Epithelial cell of proximal tubule (primary cell): ENCODE measurements around the gene STK35. TPM values are rescaled to one million over a fixed set of nuclear protein-coding genes. Genes with fewer than 3 reads are reported as not detected.

Experiments
- DNase-seq: peaks from one replicate; pipeline ENCODE4 v3.0.0-alpha.2; 2011; ENCODE audit warnings: low read depth
- H3K4me3 ChIP-seq: 2 replicates; pipeline ENCODE4 v1.5.1; 2011; ENCODE audit warnings: low read depth, mild to moderate bottlenecking, low read length
- total RNA-seq: library from RNA; depleted of rRNA; stranded (reverse); fragments of >200 nt; gene quantifications from 2 replicates; pipeline ENCODE4 v1.2.3, GENCODE V29; 2015
- TF ChIP-seq, protein P1 (sequence below): conservative IDR thresholded peaks from 2 replicates; pipeline ENCODE4 v1.5.1; 2012; ENCODE audit warnings: low read depth, mild to moderate bottlenecking, low read length

The STK35 gene
- total RNA-seq, 1 donor from 2014 or later: 23.8 TPM

DNA sequence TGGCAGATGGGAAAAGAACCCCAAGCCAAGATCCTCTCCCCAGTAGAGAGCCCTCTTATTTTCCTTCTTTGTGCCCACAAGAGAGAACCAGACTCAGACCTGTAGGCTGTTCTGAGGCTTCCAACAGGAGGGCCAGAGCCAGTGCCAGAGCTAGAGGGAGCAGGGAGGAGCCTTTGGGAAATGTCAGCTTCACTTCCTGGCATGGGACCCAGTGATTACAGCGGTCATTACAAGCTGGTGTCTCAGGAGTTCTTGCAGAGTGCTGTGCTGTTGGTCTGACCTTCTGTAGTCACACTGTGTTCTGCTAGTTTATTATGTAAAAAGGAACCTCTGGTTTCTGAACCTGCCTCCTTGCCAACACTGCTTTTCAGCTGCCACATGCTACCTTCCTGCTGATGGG is 38.9 kb downstream of the STK35 start:
- TF ChIP-seq, protein P1, sequence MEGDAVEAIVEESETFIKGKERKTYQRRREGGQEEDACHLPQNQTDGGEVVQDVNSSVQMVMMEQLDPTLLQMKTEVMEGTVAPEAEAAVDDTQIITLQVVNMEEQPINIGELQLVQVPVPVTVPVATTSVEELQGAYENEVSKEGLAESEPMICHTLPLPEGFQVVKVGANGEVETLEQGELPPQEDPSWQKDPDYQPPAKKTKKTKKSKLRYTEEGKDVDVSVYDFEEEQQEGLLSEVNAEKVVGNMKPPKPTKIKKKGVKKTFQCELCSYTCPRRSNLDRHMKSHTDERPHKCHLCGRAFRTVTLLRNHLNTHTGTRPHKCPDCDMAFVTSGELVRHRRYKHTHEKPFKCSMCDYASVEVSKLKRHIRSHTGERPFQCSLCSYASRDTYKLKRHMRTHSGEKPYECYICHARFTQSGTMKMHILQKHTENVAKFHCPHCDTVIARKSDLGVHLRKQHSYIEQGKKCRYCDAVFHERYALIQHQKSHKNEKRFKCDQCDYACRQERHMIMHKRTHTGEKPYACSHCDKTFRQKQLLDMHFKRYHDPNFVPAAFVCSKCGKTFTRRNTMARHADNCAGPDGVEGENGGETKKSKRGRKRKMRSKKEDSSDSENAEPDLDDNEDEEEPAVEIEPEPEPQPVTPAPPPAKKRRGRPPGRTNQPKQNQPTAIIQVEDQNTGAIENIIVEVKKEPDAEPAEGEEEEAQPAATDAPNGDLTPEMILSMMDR: no peak
- H3K4me3 ChIP-seq: no peak overlapping the region
- no peak for DNase-seq

DNA sequence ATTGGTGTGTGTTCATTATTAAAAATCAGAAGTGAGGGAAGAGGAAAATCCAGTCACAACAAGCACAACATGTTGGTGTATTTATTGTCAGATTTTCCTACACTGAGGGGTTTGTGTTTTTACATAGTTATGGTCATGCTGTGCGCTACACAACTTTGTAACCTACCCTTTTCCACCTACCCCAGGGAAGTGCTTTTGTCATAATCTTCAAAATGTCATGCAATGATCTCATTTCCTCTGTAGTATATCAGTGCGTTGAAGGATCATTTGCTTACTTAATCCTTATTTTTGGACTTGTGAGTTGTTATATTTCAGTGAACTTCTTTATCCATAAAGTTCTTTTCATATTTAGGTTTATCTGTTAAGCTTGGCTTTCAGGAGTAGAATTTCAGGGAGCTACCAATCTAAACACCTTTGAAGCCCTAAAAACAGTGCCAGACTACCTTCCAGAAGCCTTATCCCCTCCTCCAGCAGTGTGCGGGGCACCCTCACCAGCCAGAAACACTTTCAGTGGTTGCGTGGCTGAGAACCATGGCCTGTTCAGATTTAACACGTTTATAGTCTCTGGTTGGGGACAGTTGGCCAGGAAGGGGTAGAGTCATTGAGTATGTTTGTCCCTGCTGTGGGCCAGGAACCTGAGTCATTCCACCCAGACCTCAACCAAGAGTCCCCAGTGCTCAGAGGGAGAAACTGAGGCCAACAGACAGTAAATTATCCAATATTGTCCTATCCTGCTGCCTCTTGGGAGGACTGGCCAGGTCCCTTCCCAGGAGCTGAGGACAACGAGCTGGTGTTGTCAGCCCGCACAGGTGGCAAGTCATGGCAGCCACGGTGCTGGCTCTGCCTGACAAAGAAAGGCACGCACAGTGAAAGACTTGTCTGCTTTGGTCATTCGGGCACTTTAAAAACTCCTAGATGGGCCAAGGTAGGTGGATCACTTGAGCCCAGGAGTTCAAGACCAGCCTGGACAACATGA is 40.3 kb downstream of the STK35 start:
- no peak overlapping the region for H3K4me3 ChIP-seq
- TF ChIP-seq, protein P1: no peak
- no peak for DNase-seq

DNA sequence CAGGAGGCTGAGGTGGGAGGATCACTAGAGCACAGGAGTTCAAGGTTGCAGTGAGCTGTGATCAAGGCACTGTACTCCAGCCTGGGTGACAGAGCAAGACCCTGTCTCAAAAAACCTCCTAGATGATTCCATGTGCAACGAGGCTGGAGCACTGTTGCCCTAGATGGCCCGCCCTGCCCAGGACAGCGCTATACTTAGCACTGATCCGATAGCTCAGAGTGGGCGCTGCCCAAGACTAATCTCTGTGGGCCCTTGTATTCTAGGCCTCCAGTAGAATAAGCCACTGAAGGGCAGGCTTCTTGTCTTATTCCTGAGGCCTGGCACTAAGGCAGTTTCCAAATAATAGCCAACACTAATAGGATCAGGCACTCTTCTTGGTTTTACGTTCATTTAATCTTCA is 41.0 kb downstream of the STK35 start:
- no peak overlapping the region for H3K4me3 ChIP-seq
- TF ChIP-seq, protein P1: no peak
- no peak for DNase-seq

DNA sequence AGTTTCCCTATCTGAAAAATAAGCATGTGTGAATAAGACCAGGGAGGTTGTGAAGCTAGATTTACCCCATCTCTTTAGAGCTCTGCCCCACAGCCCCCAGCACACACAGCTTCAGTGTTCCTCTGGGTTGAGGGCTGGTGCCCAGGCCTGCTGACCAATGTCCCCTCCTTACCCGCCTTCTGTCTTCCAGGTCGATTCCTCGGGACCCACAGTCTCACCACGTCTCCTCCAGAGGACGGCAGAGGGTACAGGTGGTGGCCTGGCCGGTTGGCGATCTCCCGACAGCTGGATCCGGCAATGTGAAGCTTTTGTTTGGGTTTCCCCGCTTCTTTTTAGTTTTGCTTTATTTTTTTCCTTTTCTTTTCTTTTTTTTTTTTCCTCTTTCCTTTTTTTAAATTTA is 42.0 kb downstream of the STK35 start:
- no peak for DNase-seq
- TF ChIP-seq, protein P1: no peak
- H3K4me3 ChIP-seq: no peak overlapping the region

DNA sequence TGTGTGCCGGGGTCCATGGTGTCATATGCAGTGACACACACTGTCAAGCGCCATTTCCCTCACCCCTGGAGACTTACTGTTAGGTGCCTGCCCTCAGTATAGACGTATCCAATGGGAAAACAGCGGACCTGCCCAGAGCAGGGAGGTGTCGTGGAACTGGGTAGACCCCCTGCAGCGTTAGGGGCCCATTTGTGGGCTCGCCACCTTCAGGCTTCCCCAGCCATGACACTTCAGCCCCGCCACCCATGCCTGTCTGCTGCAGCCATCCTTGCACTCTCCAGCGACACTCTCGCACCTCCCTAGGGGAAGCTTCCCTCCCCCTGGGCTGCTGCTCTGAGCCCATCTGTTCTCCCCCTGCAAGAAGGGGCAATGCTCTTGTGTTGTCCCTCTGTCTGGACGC is 43.2 kb downstream of the STK35 start:
- DNase-seq: no peak
- H3K4me3 ChIP-seq: no peak overlapping the region
- TF ChIP-seq, protein P1: no peak

DNA sequence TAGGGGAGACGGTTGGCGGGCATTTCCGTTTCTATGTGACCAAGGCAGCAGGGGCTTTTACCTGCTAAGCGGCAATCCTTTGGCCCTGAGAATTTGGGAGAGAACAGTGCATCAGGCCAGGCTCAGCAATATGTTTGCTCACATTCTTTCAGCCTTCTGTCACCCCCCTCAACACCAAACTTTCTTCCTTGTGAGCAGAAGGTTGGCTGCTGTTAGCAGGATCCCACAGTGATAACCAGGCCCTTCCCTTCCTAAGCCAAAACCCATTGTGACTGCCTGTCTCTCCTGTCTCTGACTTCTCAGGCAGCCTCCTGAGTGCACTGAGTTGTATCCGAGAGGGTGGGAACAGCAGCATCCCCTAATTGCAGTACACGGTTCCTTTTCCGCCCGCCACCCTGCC is 43.7 kb downstream of the STK35 start:
- TF ChIP-seq, protein P1: no peak
- H3K4me3 ChIP-seq: no peak overlapping the region

More for the DNA sequence above, 43.7 kb downstream of the STK35 start:
- DNase-seq: no peak
